Spleen (tissue), 7 donors: Measurements from ENCODE around the gene NBAS.

ENCODE experiments used
- POLR2A ChIP-seq, 3 donors: fragments of 450-650 bp; IDR thresholded peaks; one replicate each; pipeline ENCODE4 v1.5.1; 2017; ENCODE audit warnings: antibody characterized with exemption in 3 of 3, mild to moderate bottlenecking in 1 of 3
- POLR2AphosphoS5 ChIP-seq, 3 donors: sonication (generic); formaldehyde crosslinking; IDR thresholded peaks; one replicate each; pipeline ENCODE4 v1.5.1; 2017; ENCODE audit warnings: antibody characterized with exemption in 3 of 3
- TF ChIP-seq, protein P1 (sequence below), 11 experiments: fragments of 200-600 bp in 7 of 11; fragments of 450-650 bp in 4 of 11; sonication (generic) in 4 of 11; IDR thresholded peaks in 8 of 11; conservative IDR thresholded peaks in 3 of 11; 1 replicate in 7 of 11; 2 replicates in 4 of 11; pipeline versions ENCODE4 v1.4.0 to v1.8.0; 2016 to 2021; ENCODE audit warnings: antibody characterized with exemption in 11 of 11, inconsistent platforms in 4 of 11, mild to moderate bottlenecking in 1 of 11
- donor health status: DM: no; HTN: no; CAD: no; lungs with moderate emphysema.
- donor health status: DM: no; HTN: no; CAD: no.
- donor health status: DM: no; HTN: no; CAD: no.

GRCh38 chr2:15369129-15369528 is 192.0 kb downstream of the NBAS start:
- TF ChIP-seq, protein P1, sequence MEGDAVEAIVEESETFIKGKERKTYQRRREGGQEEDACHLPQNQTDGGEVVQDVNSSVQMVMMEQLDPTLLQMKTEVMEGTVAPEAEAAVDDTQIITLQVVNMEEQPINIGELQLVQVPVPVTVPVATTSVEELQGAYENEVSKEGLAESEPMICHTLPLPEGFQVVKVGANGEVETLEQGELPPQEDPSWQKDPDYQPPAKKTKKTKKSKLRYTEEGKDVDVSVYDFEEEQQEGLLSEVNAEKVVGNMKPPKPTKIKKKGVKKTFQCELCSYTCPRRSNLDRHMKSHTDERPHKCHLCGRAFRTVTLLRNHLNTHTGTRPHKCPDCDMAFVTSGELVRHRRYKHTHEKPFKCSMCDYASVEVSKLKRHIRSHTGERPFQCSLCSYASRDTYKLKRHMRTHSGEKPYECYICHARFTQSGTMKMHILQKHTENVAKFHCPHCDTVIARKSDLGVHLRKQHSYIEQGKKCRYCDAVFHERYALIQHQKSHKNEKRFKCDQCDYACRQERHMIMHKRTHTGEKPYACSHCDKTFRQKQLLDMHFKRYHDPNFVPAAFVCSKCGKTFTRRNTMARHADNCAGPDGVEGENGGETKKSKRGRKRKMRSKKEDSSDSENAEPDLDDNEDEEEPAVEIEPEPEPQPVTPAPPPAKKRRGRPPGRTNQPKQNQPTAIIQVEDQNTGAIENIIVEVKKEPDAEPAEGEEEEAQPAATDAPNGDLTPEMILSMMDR (IDR thresholded peaks at IDR 0.05 in 8 of 11, conservative IDR thresholded peaks at IDR 0.05 in 3 of 11) = no peak
- TF ChIP-seq POLR2A (IDR thresholded peaks at IDR 0.05) = no peak
- no peak for TF ChIP-seq POLR2AphosphoS5 (IDR thresholded peaks at IDR 0.05)
